NB4 (cell line): Measurements from ENCODE around the gene ACOT4.
A peak's percentile ranks its signal among the peaks of the same experiment; 100 is the strongest.
"Not testable (repeated sequence)": the region's sequence is repeated elsewhere in the genome, so short reads cannot be mapped to it uniquely, and the experiment has no call there.

Experiments
- DNase-seq: peaks from one replicate; pipeline ENCODE4 v3.0.0; 2010; ENCODE audit warnings: low read depth
- H3K4me3 ChIP-seq: one replicate; pipeline ENCODE4 v1.5.1; 2011; ENCODE audit warnings: mild to moderate bottlenecking, low read depth, low read length, moderate library complexity
- CTCF ChIP-seq: IDR thresholded peaks from one replicate; pipeline ENCODE4 v1.5.1; 2012; ENCODE audit warnings: low read depth, low read length
- MAX ChIP-seq: IDR thresholded peaks from 2 replicates; pipeline ENCODE4 v1.6.1; 2011; ENCODE audit warnings: low read depth, low read length
- MYC ChIP-seq: IDR thresholded peaks from 2 replicates; pipeline ENCODE4 v1.6.1; 2011; ENCODE audit warnings: low read depth, low read length
- POLR2A ChIP-seq: IDR thresholded peaks from 2 replicates; pipeline ENCODE4 v1.6.1; 2011; ENCODE audit warnings: mild to moderate bottlenecking; ENCODE audit not compliant: insufficient read length; ENCODE audit errors: extremely low read depth

The ACOT4 gene

GRCh38 chr14:73591690-73592449 is at the start of gene ACOT4:
ACOT4 (plus strand) TSS chr14:73591873; CDS start chr14:73591960, 87 bp downstream.
- peak; percentile 29 for DNase-seq
- TF ChIP-seq MAX (no peak), MYC (no peak), CTCF (no peak), POLR2A (no peak)
- no peak within 1 kb of the TSS for H3K4me3 ChIP-seq

GRCh38 chr14:73542961-73543360 is 48.7 kb upstream of the ACOT4 start:
- not testable (repeated sequence) for H3K4me3 ChIP-seq, DNase-seq

- not testable (repeated sequence) for H3K4me3 ChIP-seq, DNase-seq
Measured at GRCh38 chr14:73545353-73545752, 46.3 kb upstream of the ACOT4 start.

GRCh38 chr14:73549097-73549496 is 42.6 kb upstream of the ACOT4 start:
- not testable (repeated sequence) for DNase-seq, H3K4me3 ChIP-seq

- DNase-seq, H3K4me3 ChIP-seq: not testable (repeated sequence)
Measured at GRCh38 chr14:73549889-73550524, 41.7 kb upstream of the ACOT4 start.

- TF ChIP-seq MYC (no peak), POLR2A (no peak), CTCF (no peak), MAX (no peak)
- DNase-seq = no peak
- no peak overlapping the region for H3K4me3 ChIP-seq
Measured at GRCh38 chr14:73553845-73554244, 37.8 kb upstream of the ACOT4 start.

- not testable (repeated sequence) for H3K4me3 ChIP-seq, DNase-seq
Measured at GRCh38 chr14:73557201-73557600, 34.5 kb upstream of the ACOT4 start.

- not testable (repeated sequence) for H3K4me3 ChIP-seq, DNase-seq
Measured at GRCh38 chr14:73558238-73558637, 33.4 kb upstream of the ACOT4 start.

- not testable (repeated sequence) for DNase-seq, H3K4me3 ChIP-seq
Measured at GRCh38 chr14:73562256-73562655, 29.4 kb upstream of the ACOT4 start.

GRCh38 chr14:73562696-73563095 is 29.0 kb upstream of the ACOT4 start:
- DNase-seq, H3K4me3 ChIP-seq: not testable (repeated sequence)

GRCh38 chr14:73566431-73566830 is 25.2 kb upstream of the ACOT4 start:
- H3K4me3 ChIP-seq, DNase-seq: not testable (repeated sequence)

GRCh38 chr14:73566935-73567334 is 24.7 kb upstream of the ACOT4 start:
- not testable (repeated sequence) for H3K4me3 ChIP-seq, DNase-seq
